Fibroblast of the conjunctiva (primary cell): Measurements from ENCODE around the gene RPL10L.

Experiments
- DNase-seq: peaks from one replicate; pipeline ENCODE4 v3.0.0-alpha.2; 2010; ENCODE audit warnings: low read depth

Gene RPL10L

GRCh38 chr14:46651526-46652144, at the start of gene RPL10L:
Gene RPL10L, minus strand, starts transcription at chr14:46651781. Its CDS starts 45 bp downstream, at chr14:46651736.
- DNase-seq: no peak

- no peak for DNase-seq
Measured at GRCh38 chr14:46691819-46692218, 40.2 kb upstream of the RPL10L start.

DNA sequence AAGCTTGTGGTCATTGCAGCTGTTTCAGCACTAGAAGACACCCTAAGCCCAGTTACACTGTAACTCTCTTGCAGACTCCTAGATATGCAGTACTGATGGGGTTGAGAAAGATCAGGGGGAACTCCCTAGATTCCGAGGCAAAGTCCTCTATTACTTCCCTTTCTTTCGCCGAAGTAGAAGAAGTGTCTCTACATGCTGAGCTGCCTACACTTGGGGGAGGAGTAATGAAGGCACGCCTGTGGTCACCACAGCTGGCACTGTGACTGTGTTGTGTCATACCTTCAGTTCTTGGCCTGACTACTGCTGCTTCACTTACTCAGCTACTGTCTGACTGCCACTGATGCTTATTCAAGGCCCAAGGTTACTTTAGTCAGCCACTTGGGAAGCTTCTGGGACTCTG, 35.1 kb upstream of the RPL10L start:
- no peak for DNase-seq

GRCh38 chr14:46672128-46672527, 20.5 kb upstream of the RPL10L start:
- DNase-seq: no peak

- DNase-seq: no peak
Measured at GRCh38 chr14:46663382-46663781, 11.8 kb upstream of the RPL10L start.

DNA sequence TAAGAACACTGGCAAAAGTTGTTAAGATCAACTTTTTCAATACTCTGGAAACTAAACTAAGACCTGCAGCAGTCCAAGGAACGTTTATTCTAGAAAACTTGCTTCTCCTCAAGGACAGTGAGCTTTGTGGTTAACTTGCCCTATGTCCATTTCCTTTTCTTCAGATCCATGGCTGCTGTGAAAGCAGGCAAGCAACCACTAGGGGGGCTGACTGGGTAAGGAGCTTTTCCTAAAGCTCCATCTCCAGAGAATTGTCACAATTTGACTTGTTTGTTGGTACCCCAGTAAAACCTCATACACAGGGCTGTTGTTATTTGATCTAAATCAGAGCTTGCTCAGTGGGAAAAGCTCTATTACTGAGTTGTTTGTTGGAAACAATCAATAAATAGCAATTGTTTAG, 10.1 kb upstream of the RPL10L start:
- no peak for DNase-seq

GRCh38 chr14:46653031-46653755, 1.6 kb upstream of the RPL10L start:
- DNase-seq: no peak

DNA sequence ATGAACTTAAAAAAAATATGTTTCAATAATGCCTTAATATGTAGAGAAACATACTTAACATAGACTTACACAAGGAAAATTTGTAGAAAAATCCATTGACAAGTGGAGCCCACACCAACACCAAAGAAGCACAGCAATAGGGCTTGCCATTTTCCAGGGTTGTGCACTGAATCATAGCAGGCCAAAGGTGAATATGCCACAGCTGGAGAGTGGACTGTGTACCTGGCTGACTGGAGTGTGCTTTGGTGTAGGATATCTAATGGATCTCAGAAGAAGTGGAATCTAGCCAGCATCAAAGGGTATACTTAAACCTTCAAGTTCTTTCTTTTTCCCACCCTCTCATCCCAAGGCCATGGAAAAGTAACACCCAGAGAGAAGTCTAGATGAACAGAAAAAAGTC, 4.8 kb downstream of the RPL10L start:
- DNase-seq: no peak

- DNase-seq: no peak
Measured at GRCh38 chr14:46626876-46627275, 24.7 kb downstream of the RPL10L start.
